K562 (cell line): ENCODE measurements around the gene PDIA2.
A peak's percentile ranks its signal among the peaks of the same experiment; 100 is the strongest.

ENCODE experiments used
- CBFA2T3 ChIP-seq: fragments of 450-650 bp; IDR thresholded peaks from 2 replicates; pipeline ENCODE4 v1.6.1; 2017
- CTCF ChIP-seq, 3 experiments: IDR thresholded peaks in 2 of 3; conservative IDR thresholded peaks in 1 of 3; 2 replicates each; pipeline ENCODE4 v1.5.1; 2011 to 2012; ENCODE audit warnings: low read length in 3 of 3, mild to moderate bottlenecking in 3 of 3, control low read depth in 2 of 3, improper control_type of control experiment in 1 of 3, inconsistent platforms in 1 of 3, low read depth in 1 of 3, mixed read lengths in 1 of 3, moderate library complexity in 1 of 3; ENCODE audit not compliant: insufficient read depth in 2 of 3
- FOXP1 ChIP-seq: sonication (generic); formaldehyde crosslinking; IDR thresholded peaks from 2 replicates; pipeline ENCODE4 v1.8.0; 2022; ENCODE audit warnings: mild to moderate bottlenecking, missing genetic modification reagents
- HDAC8 ChIP-seq: fragments of 450-650 bp; IDR thresholded peaks from 2 replicates; pipeline ENCODE4 v1.6.1; 2016; ENCODE audit warnings: mild to moderate bottlenecking, missing genetic modification characterization, moderate library complexity, missing compliant biosample characterization
- MAX ChIP-seq: sonication (generic); formaldehyde crosslinking; IDR thresholded peaks from 2 replicates; pipeline ENCODE4 v1.9.0; 2022; ENCODE audit warnings: mild to moderate bottlenecking, missing genetic modification reagents
- POLR2A ChIP-seq: fragments of 450-650 bp; conservative IDR thresholded peaks from 2 replicates; pipeline ENCODE4 v1.6.1; 2016
- PRDM10 ChIP-seq: fragments of 450-650 bp; IDR thresholded peaks from 2 replicates; pipeline ENCODE4 v1.6.1; 2018; ENCODE audit not compliant: partially characterized antibody
- RAD21 ChIP-seq, 2 experiments: fragments of 250-450 bp in 1 of 2; fragments of 450-650 bp in 1 of 2; sonication (Bioruptor Pico) in 1 of 2; formaldehyde crosslinking in 1 of 2; IDR thresholded peaks in 1 of 2; conservative IDR thresholded peaks in 1 of 2; 2 replicates each; pipeline versions ENCODE4 v1.4.0 to v1.8.0; 2020 to 2022; ENCODE audit warnings: mild to moderate bottlenecking in 2 of 2, moderate library complexity in 1 of 2
- YY1 ChIP-seq, 3 experiments: IDR thresholded peaks; 2 replicates each; pipeline ENCODE4 v1.6.1; 2011; ENCODE audit warnings: low read length in 2 of 3, mild to moderate bottlenecking in 2 of 3, moderate library complexity in 2 of 3, borderline replicate concordance in 1 of 3, control low read depth in 1 of 3, low read depth in 1 of 3; ENCODE audit not compliant: insufficient read depth in 3 of 3, insufficient replicate concordance in 2 of 3, control insufficient read depth in 1 of 3, insufficient read length in 1 of 3; ENCODE audit errors: extremely low read depth in 1 of 3

- TF ChIP-seq HDAC8 (tag) (no peak), YY1 (IDR thresholded peaks at IDR 0.05; ENCODE audit: borderline replicate concordance in 1 of 3, control insufficient read depth in 1 of 3, extremely low read depth in 1 of 3, insufficient read depth in 3 of 3, insufficient read length in 1 of 3, insufficient replicate concordance in 2 of 3, low read depth in 1 of 3, low read length in 2 of 3) (no peak), CTCF (IDR thresholded peaks at IDR 0.05 in 2 of 3, conservative IDR thresholded peaks at IDR 0.05 in 1 of 3; ENCODE audit: insufficient read depth in 2 of 3, low read depth in 1 of 3, low read length in 3 of 3) (no peak), PRDM10 (no peak), POLR2A (no peak), RAD21 (CRISPR knock-in tag; conservative IDR thresholded peaks at IDR 0.05 in 1 of 2, IDR thresholded peaks at IDR 0.05 in 1 of 2) (no peak), MAX (CRISPR knock-in tag) (no peak), FOXP1 (no peak), CBFA2T3 (peak; percentile 37; the same call in 1 of the 2 replicates)
These were observed 4.0 kb upstream of the PDIA2 start for GRCh38 chr16:278863-279366.
